Endothelial cell (in vitro differentiated cells): ENCODE measurements around the gene IFNG-AS1. TPM values are rescaled to one million over a fixed set of nuclear protein-coding genes. Genes with fewer than 3 reads are reported as not detected.

Experiments used
- DNase-seq: peaks from one replicate; pipeline ENCODE4 v3.0.0; 2021; ENCODE audit warnings: low spot score
- H3K27ac Mint-ChIP-seq: one replicate; pipeline ENCODE4 v1.8.0; 2021; ENCODE audit warnings: mixed read lengths, inconsistent platforms; ENCODE audit not compliant: unreplicated experiment
- H3K27me3 Mint-ChIP-seq: one replicate; pipeline ENCODE4 v1.8.0; 2021; ENCODE audit warnings: mild to moderate bottlenecking, moderate library complexity, mixed read lengths, inconsistent platforms; ENCODE audit not compliant: unreplicated experiment
- H3K36me3 Mint-ChIP-seq: one replicate; pipeline ENCODE4 v1.8.0; 2021; ENCODE audit warnings: mild to moderate bottlenecking, low read depth, mixed read lengths, inconsistent platforms; ENCODE audit not compliant: unreplicated experiment
- H3K4me1 Mint-ChIP-seq: one replicate; pipeline ENCODE4 v1.8.0; 2021; ENCODE audit warnings: mild to moderate bottlenecking, mixed read lengths, inconsistent platforms; ENCODE audit not compliant: unreplicated experiment
- H3K4me3 Mint-ChIP-seq: one replicate; pipeline ENCODE4 v1.8.0; 2021; ENCODE audit warnings: mild to moderate bottlenecking, mixed read lengths, inconsistent platforms; ENCODE audit not compliant: unreplicated experiment
- H3K9me3 Mint-ChIP-seq: one replicate; pipeline ENCODE4 v1.8.0; 2021; ENCODE audit warnings: mixed read lengths, inconsistent platforms; ENCODE audit not compliant: unreplicated experiment
- CTCF ChIP-seq: fragments of 200-600 bp; sonication (generic); IDR thresholded peaks from one replicate; pipeline ENCODE4 v1.5.0; 2021; ENCODE audit warnings: antibody characterized with exemption; ENCODE audit not compliant: unreplicated experiment
- total RNA-seq: library from RNA; stranded (reverse); fragmentation: NEBNext Ultra II Directional; extraction: Animal tissue kit (Norgen Biotek cat#: 25700); gene quantifications from one replicate; pipeline ENCODE4 v1.2.1, GENCODE V29; 2021; ENCODE audit not compliant: unreplicated experiment

The IFNG-AS1 gene
- total RNA-seq, 1 donor from 2014 or later = not detected

- no peaks in the 10 kb centered on the region for H3K36me3 Mint-ChIP-seq
Observed at GRCh38 chr12:68018315-68018714, 29.1 kb downstream of the IFNG-AS1 start.

GRCh38 chr12:68020049-68020448, 30.8 kb downstream of the IFNG-AS1 start:
- DNase-seq = no peak
- Mint-ChIP-seq H3K27ac (no peak overlapping the region), H3K9me3 (no peaks in the 10 kb centered on the region), H3K27me3 (no peaks in the 10 kb centered on the region), H3K36me3 (no peaks in the 10 kb centered on the region), H3K4me1 (peaks cover 2% of the 10 kb centered on the region), H3K4me3 (no peak overlapping the region)
- TF ChIP-seq CTCF = no peak

More at GRCh38 chr12:68018315-68018714, 29.1 kb downstream of the IFNG-AS1 start:
- H3K27me3 Mint-ChIP-seq = no peaks in the 10 kb centered on the region
- H3K9me3 Mint-ChIP-seq = no peaks in the 10 kb centered on the region
- no peak overlapping the region for H3K27ac Mint-ChIP-seq
- TF ChIP-seq CTCF = no peak
- H3K4me1 Mint-ChIP-seq = peaks cover 5% of the 10 kb centered on the region
- H3K4me3 Mint-ChIP-seq = no peak overlapping the region
- DNase-seq = no peak

- Mint-ChIP-seq H3K27me3 (no peaks in the 10 kb centered on the region), H3K4me3 (no peak overlapping the region), H3K27ac (no peak overlapping the region), H3K4me1 (peaks cover 2% of the 10 kb centered on the region), H3K36me3 (no peaks in the 10 kb centered on the region), H3K9me3 (no peaks in the 10 kb centered on the region)
- no peak for DNase-seq
- no peak for TF ChIP-seq CTCF
Observed at GRCh38 chr12:68020699-68021098, 31.5 kb downstream of the IFNG-AS1 start.

DNA sequence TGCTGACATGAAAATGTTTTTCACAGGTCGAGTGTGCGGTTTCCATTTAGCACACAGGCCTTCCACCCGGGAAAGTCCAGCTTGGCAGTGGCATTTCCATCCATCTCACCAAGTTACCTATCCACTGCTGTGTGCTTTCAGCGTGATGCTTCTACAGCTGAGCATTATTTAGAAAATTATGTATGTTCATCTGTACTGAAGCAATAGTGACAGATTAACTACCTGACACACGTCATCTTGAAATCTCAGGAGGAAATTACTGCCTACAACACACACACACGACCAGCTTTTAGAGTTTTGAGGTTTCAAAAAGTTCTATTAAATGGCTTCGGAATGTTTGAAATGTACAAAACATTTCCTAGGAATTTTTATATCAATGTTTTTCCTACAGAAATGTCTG, 39.4 kb downstream of the IFNG-AS1 start:
- no peak for DNase-seq
- H3K36me3 Mint-ChIP-seq = no peaks in the 10 kb centered on the region

GRCh38 chr12:68030248-68030647, 41.0 kb downstream of the IFNG-AS1 start:
- H3K27me3 Mint-ChIP-seq = no peaks in the 10 kb centered on the region
- no peak overlapping the region for H3K4me3 Mint-ChIP-seq
- no peaks in the 10 kb centered on the region for H3K4me1 Mint-ChIP-seq
- no peaks in the 10 kb centered on the region for H3K36me3 Mint-ChIP-seq
- no peaks in the 10 kb centered on the region for H3K9me3 Mint-ChIP-seq
- TF ChIP-seq CTCF = no peak
- no peak overlapping the region for H3K27ac Mint-ChIP-seq
- DNase-seq = no peak

More for the DNA sequence above, 39.4 kb downstream of the IFNG-AS1 start:
- no peak overlapping the region for H3K4me3 Mint-ChIP-seq
- H3K4me1 Mint-ChIP-seq = no peaks in the 10 kb centered on the region
- H3K27ac Mint-ChIP-seq = no peak overlapping the region
- no peaks in the 10 kb centered on the region for H3K9me3 Mint-ChIP-seq
- no peak for TF ChIP-seq CTCF
- H3K27me3 Mint-ChIP-seq = no peaks in the 10 kb centered on the region
